ENCODE data around the gene ADAMTS17. TPM values are rescaled to one million over a fixed set of nuclear protein-coding genes. Genes with fewer than 3 reads are reported as not detected.

Gene ADAMTS17
- total and polyA plus RNA-seq, 2 experiments from 2014 or later = 3.7 to 4.4 TPM

- 24% methylated on average over 8 of the region's 8 CpGs for WGBS (ENCODE audit: low lambda C conversion rate, missing lambda C conversion rate)
Observed at GRCh38 chr15:100334015-100334414, 7.8 kb downstream of the ADAMTS17 start.

GRCh38 chr15:100333236-100333635, 8.5 kb downstream of the ADAMTS17 start:
- Histone ChIP-seq H3K4me3 (no peak overlapping the region), H4K20me1 (ENCODE audit: insufficient read depth, poor library complexity, severe bottlenecking) (no peaks in the 10 kb centered on the region), H3K9me3 (ENCODE audit: low read depth) (no peaks in the 10 kb centered on the region), H3K27ac (no peak overlapping the region), H3K4me2 (no peak overlapping the region), H3K9me2 (replicated peaks; ENCODE audit: insufficient read depth) (no peaks in the 10 kb centered on the region), H3K36me3 (replicated peaks; ENCODE audit: insufficient read depth, low read depth) (no peaks in the 10 kb centered on the region), H3K27me3 (no peaks in the 10 kb centered on the region), H3K4me1 (ENCODE audit: insufficient read depth) (no peaks in the 10 kb centered on the region), H2AFZ (no peak overlapping the region), H3K79me2 (no peaks in the 10 kb centered on the region)
- WGBS (ENCODE audit: low lambda C conversion rate, missing lambda C conversion rate) = 94% methylated on average over 7 of the region's 7 CpGs
- TF ChIP-seq EZH2phosphoT487 (IDR thresholded peaks at IDR 0.05; ENCODE audit: low read depth, severe bottlenecking, unreplicated experiment) (no peak), EZH2 (IDR thresholded peaks at IDR 0.05; ENCODE audit: borderline replicate concordance) (no peak), CTCF (IDR thresholded peaks at IDR 0.05; ENCODE audit: poor library complexity) (no peak)
- DNase-seq (ENCODE audit: low spot score) = no peak

More at GRCh38 chr15:100334015-100334414, 7.8 kb downstream of the ADAMTS17 start:
- no peaks in the 10 kb centered on the region for H3K4me1 ChIP-seq (ENCODE audit: insufficient read depth)
- no peaks in the 10 kb centered on the region for H3K9me2 ChIP-seq (replicated peaks; ENCODE audit: insufficient read depth)
- no peak overlapping the region for H2AFZ ChIP-seq
- no peaks in the 10 kb centered on the region for H4K20me1 ChIP-seq (ENCODE audit: insufficient read depth, poor library complexity, severe bottlenecking)
- no peaks in the 10 kb centered on the region for H3K79me2 ChIP-seq
- no peaks in the 10 kb centered on the region for H3K27me3 ChIP-seq
- no peak overlapping the region for H3K4me3 ChIP-seq
- no peaks in the 10 kb centered on the region for H3K9me3 ChIP-seq (ENCODE audit: low read depth)
- TF ChIP-seq EZH2phosphoT487 (IDR thresholded peaks at IDR 0.05; ENCODE audit: low read depth, severe bottlenecking, unreplicated experiment) (no peak), CTCF (IDR thresholded peaks at IDR 0.05; ENCODE audit: poor library complexity) (no peak), EZH2 (IDR thresholded peaks at IDR 0.05; ENCODE audit: borderline replicate concordance) (no peak)
- H3K27ac ChIP-seq = no peak overlapping the region
- H3K4me2 ChIP-seq = no peak overlapping the region
- DNase-seq (ENCODE audit: low spot score) = no peak
- H3K36me3 ChIP-seq (replicated peaks; ENCODE audit: insufficient read depth, low read depth) = no peaks in the 10 kb centered on the region

GRCh38 chr15:100332721-100333120, 9.1 kb downstream of the ADAMTS17 start:
- no peaks in the 10 kb centered on the region for H3K27me3 ChIP-seq
- WGBS (ENCODE audit: low lambda C conversion rate, missing lambda C conversion rate) = 91% methylated on average over 6 of the region's 6 CpGs
- H3K4me3 ChIP-seq = no peak overlapping the region
- H3K4me1 ChIP-seq (ENCODE audit: insufficient read depth) = no peaks in the 10 kb centered on the region
- no peak overlapping the region for H3K4me2 ChIP-seq
- no peaks in the 10 kb centered on the region for H3K9me2 ChIP-seq (replicated peaks; ENCODE audit: insufficient read depth)
- no peak overlapping the region for H2AFZ ChIP-seq
- H3K36me3 ChIP-seq (replicated peaks; ENCODE audit: insufficient read depth, low read depth) = no peaks in the 10 kb centered on the region
- no peaks in the 10 kb centered on the region for H3K9me3 ChIP-seq (ENCODE audit: low read depth)
- DNase-seq (ENCODE audit: low spot score) = no peak
- no peaks in the 10 kb centered on the region for H4K20me1 ChIP-seq (ENCODE audit: insufficient read depth, poor library complexity, severe bottlenecking)
- H3K79me2 ChIP-seq = no peaks in the 10 kb centered on the region
- TF ChIP-seq EZH2phosphoT487 (IDR thresholded peaks at IDR 0.05; ENCODE audit: low read depth, severe bottlenecking, unreplicated experiment) = no peak
- no peak for TF ChIP-seq CTCF (IDR thresholded peaks at IDR 0.05; ENCODE audit: poor library complexity)
- no peak for TF ChIP-seq EZH2 (IDR thresholded peaks at IDR 0.05; ENCODE audit: borderline replicate concordance)
- no peak overlapping the region for H3K27ac ChIP-seq

- Histone ChIP-seq H3K27me3 (no peaks in the 10 kb centered on the region), H3K9me2 (replicated peaks; ENCODE audit: insufficient read depth) (no peaks in the 10 kb centered on the region), H3K79me2 (no peaks in the 10 kb centered on the region), H3K9me3 (ENCODE audit: low read depth) (no peaks in the 10 kb centered on the region), H3K36me3 (replicated peaks; ENCODE audit: insufficient read depth, low read depth) (no peaks in the 10 kb centered on the region), H2AFZ (no peak overlapping the region), H4K20me1 (ENCODE audit: insufficient read depth, poor library complexity, severe bottlenecking) (no peaks in the 10 kb centered on the region), H3K4me3 (no peak overlapping the region), H3K4me2 (no peak overlapping the region), H3K27ac (no peak overlapping the region), H3K4me1 (ENCODE audit: insufficient read depth) (no peaks in the 10 kb centered on the region)
- no peak for TF ChIP-seq CTCF (IDR thresholded peaks at IDR 0.05; ENCODE audit: poor library complexity)
- no peak for TF ChIP-seq EZH2phosphoT487 (IDR thresholded peaks at IDR 0.05; ENCODE audit: low read depth, severe bottlenecking, unreplicated experiment)
- no peak for DNase-seq (ENCODE audit: low spot score)
- WGBS (ENCODE audit: low lambda C conversion rate, missing lambda C conversion rate) = 95% methylated on average over 13 of the region's 13 CpGs
Observed at GRCh38 chr15:100332231-100332630, 9.5 kb downstream of the ADAMTS17 start.

All from hepatocyte (in vitro differentiated cells).